Heart left ventricle (tissue), 13 donors: ENCODE measurements around the gene MIPOL1.

Experiments used
- CTCF ChIP-seq, 12 donors: fragments of 200-600 bp; sonication (generic) in 4 of 12; IDR thresholded peaks; one replicate each; pipeline versions ENCODE4 v1.5.0 to v1.8.0; 2018 to 2022; ENCODE audit warnings: antibody characterized with exemption in 12 of 12, mild to moderate bottlenecking in 5 of 12
- POLR2A ChIP-seq, 2 donors: fragments of 450-650 bp; IDR thresholded peaks; one replicate each; pipeline ENCODE4 v1.6.1; 2017; ENCODE audit warnings: antibody characterized with exemption in 2 of 2, mild to moderate bottlenecking in 2 of 2, moderate library complexity in 2 of 2
- donor health status: ischemic (EF 13 %, LVEDD 7.1; RV severe dilation, severe dysfunction).
- donor health status: DM: no; HTN: yes; CAD: no.
- donor health status: DM: no; HTN: no; CAD: no.
- donor health status: ischemic (EF 25% LVEDD 6.9; RV normal size, moderate dysfunction).
- donor health status: ischemic (EF 25% LVEDD 5.7; RV mildly dilated, moderate dysfunction).
- donor health status: ischemic (EF 35%, LVEDD 5.7; RV mildly dilated, moderate dysfunction).
- donor health status: nonischemic (EF 11% LVEDD 7.7; RV severe dilation, severe dysfunction).
- donor health status: DM: yes; HTN: yes; CAD: no.
- donor health status: PGD.
- donor health status: ischemic (EF 29% LVEDD 5.4; RV normal size, mild dysfunction).
- donor health status: nonischemic (EF 23%, LVEDD 6.1; RV moderate dilation, normal function).

GRCh38 chr14:37417151-37417550 is 219.4 kb downstream of the MIPOL1 start:
- TF ChIP-seq CTCF (IDR thresholded peaks at IDR 0.05) = no peak
- no peak for TF ChIP-seq POLR2A (IDR thresholded peaks at IDR 0.05)
